Endothelial cell (in vitro differentiated cells): ENCODE data around the gene SH2B2. TPM values are rescaled to one million over a fixed set of nuclear protein-coding genes. Genes with fewer than 3 reads are reported as not detected.
A peak's percentile ranks its signal among the peaks of the same experiment; 100 is the strongest.

Experiments
- DNase-seq: peaks from one replicate; pipeline ENCODE4 v3.0.0; 2021; ENCODE audit warnings: low spot score
- H3K27ac Mint-ChIP-seq: one replicate; pipeline ENCODE4 v1.8.0; 2021; ENCODE audit warnings: mixed read lengths, inconsistent platforms; ENCODE audit not compliant: unreplicated experiment
- H3K27me3 Mint-ChIP-seq: one replicate; pipeline ENCODE4 v1.8.0; 2021; ENCODE audit warnings: mild to moderate bottlenecking, moderate library complexity, mixed read lengths, inconsistent platforms; ENCODE audit not compliant: unreplicated experiment
- H3K36me3 Mint-ChIP-seq: one replicate; pipeline ENCODE4 v1.8.0; 2021; ENCODE audit warnings: mild to moderate bottlenecking, low read depth, mixed read lengths, inconsistent platforms; ENCODE audit not compliant: unreplicated experiment
- H3K4me1 Mint-ChIP-seq: one replicate; pipeline ENCODE4 v1.8.0; 2021; ENCODE audit warnings: mild to moderate bottlenecking, mixed read lengths, inconsistent platforms; ENCODE audit not compliant: unreplicated experiment
- H3K4me3 Mint-ChIP-seq: one replicate; pipeline ENCODE4 v1.8.0; 2021; ENCODE audit warnings: mild to moderate bottlenecking, mixed read lengths, inconsistent platforms; ENCODE audit not compliant: unreplicated experiment
- H3K9me3 Mint-ChIP-seq: one replicate; pipeline ENCODE4 v1.8.0; 2021; ENCODE audit warnings: mixed read lengths, inconsistent platforms; ENCODE audit not compliant: unreplicated experiment
- CTCF ChIP-seq: fragments of 200-600 bp; sonication (generic); IDR thresholded peaks from one replicate; pipeline ENCODE4 v1.5.0; 2021; ENCODE audit warnings: antibody characterized with exemption; ENCODE audit not compliant: unreplicated experiment
- total RNA-seq: library from RNA; stranded (reverse); fragmentation: NEBNext Ultra II Directional; extraction: Animal tissue kit (Norgen Biotek cat#: 25700); gene quantifications from one replicate; pipeline ENCODE4 v1.2.1, GENCODE V29; 2021; ENCODE audit not compliant: unreplicated experiment

Gene SH2B2
- total RNA-seq, 1 donor from 2014 or later = 2.6 TPM

GRCh38 chr7:102266541-102266940 lies 20.1 kb upstream of the SH2B2 start:
- H3K4me1 Mint-ChIP-seq = no peaks in the 10 kb centered on the region

DNA sequence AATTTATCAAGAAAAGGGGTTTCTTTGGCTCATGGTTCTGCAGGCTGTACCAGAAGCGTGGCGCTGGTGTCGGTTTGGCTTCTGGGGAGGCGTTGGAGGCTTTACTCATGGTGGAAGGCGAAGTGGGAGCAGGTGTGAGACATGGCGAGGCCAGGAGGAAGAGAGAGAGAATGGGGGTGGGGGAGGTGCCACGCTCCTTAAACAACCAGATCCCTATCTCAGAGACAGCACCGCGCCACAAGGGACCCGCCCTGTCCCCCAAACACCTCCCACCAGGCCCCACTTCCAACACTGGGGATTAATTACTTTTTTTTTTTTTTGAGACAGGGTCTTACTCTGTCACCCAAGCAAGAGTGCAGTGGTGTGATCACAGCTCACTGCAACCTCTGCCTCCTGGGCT lies 18.0 kb upstream of the SH2B2 start:
- no peak for DNase-seq
- Mint-ChIP-seq H3K4me3 (no peak overlapping the region), H3K27me3 (peaks cover 8% of the 10 kb centered on the region), H3K27ac (no peak overlapping the region), H3K9me3 (no peaks in the 10 kb centered on the region), H3K36me3 (no peaks in the 10 kb centered on the region), H3K4me1 (no peaks in the 10 kb centered on the region)
- no peak for TF ChIP-seq CTCF

More at GRCh38 chr7:102266541-102266940, 20.1 kb upstream of the SH2B2 start:
- Mint-ChIP-seq H3K36me3 (no peaks in the 10 kb centered on the region), H3K27ac (no peak overlapping the region), H3K9me3 (no peaks in the 10 kb centered on the region), H3K27me3 (peaks cover 8% of the 10 kb centered on the region), H3K4me3 (no peak overlapping the region)
- no peak for TF ChIP-seq CTCF
- no peak for DNase-seq

DNA sequence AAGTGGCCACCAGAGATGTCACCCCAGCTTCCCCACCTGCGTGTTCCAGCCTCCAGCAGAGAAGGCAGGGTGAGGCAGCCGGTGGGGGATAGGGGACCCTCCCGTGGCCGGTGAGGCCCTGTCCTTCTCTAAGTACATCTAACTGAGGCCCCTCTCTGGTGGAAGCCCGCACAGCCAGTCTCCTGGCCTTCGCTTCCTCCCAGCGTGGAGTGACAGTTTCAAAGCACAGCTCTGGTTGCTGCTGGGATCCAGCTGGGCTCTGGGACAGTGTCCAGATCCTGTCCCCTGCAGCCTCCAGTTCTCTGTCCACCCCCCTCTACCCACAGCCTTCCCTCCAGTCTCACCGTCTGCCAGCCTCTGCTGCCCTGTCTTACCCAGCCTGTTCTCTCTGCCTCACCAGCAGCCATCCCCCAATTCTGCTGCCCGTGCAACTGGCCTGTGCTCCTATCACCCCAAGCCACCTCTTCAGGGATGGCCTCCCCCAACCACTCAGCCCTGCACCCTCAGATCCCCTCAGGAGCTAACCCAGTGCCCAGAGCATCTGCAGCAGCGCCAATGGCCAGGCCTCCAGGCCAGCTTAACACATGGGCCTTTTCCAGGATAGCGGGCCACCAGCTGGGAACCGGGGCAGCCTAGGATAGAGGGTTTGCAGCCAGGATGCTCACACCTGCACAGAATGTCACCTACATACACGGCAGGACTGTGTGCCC lies 16.3 kb upstream of the SH2B2 start:
- H3K4me3 Mint-ChIP-seq = no peak overlapping the region
- H3K9me3 Mint-ChIP-seq = no peaks in the 10 kb centered on the region
- no peaks in the 10 kb centered on the region for H3K36me3 Mint-ChIP-seq
- TF ChIP-seq CTCF = no peak
- H3K27ac Mint-ChIP-seq = no peak overlapping the region
- DNase-seq = no peak
- no peaks in the 10 kb centered on the region for H3K4me1 Mint-ChIP-seq
- H3K27me3 Mint-ChIP-seq = peaks cover 8% of the 10 kb centered on the region

DNA sequence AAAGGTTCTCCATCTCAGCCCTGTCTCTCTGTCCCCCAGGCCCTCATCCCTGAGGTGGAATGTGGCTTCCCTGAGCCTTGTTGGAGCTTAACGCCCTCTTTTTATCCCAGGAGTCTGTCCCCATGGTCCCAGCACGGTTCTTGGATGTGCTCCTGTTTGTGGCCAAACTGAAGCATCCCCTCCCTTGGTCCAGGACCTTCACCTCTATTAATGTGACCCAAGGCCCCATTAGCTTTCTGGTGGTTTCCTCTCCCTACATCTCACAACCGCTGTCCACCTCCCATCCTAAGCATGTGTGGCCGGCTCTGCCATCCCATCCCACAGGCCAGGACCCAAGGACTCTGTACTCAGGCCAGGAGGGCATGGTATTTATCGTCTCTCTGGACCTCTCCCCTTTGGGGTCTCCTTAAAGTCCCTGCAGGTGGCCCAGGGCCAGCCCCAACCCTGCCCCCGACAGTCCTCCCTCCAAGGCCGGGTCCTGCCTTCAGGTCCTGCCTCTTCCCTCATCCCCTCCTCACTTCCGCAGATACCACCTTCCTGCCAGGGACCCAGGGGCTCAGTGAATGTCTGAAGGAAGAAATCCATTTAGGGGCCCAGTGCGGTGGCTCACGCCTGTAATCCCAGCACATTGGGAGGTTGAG lies 15.4 kb upstream of the SH2B2 start:
- H3K36me3 Mint-ChIP-seq = no peaks in the 10 kb centered on the region
- H3K27ac Mint-ChIP-seq = peak overlapping the region; percentile 10
- DNase-seq = no peak
- H3K27me3 Mint-ChIP-seq = peaks cover 6% of the 10 kb centered on the region
- no peak overlapping the region for H3K4me3 Mint-ChIP-seq
- no peaks in the 10 kb centered on the region for H3K4me1 Mint-ChIP-seq
- no peaks in the 10 kb centered on the region for H3K9me3 Mint-ChIP-seq
- no peak for TF ChIP-seq CTCF
